ENCODE results near the gene LGALS4.
"Not testable (repeated sequence)": the region's sequence is repeated elsewhere in the genome, so short reads cannot be mapped to it uniquely, and the experiment has no call there.

Gene LGALS4

DNA sequence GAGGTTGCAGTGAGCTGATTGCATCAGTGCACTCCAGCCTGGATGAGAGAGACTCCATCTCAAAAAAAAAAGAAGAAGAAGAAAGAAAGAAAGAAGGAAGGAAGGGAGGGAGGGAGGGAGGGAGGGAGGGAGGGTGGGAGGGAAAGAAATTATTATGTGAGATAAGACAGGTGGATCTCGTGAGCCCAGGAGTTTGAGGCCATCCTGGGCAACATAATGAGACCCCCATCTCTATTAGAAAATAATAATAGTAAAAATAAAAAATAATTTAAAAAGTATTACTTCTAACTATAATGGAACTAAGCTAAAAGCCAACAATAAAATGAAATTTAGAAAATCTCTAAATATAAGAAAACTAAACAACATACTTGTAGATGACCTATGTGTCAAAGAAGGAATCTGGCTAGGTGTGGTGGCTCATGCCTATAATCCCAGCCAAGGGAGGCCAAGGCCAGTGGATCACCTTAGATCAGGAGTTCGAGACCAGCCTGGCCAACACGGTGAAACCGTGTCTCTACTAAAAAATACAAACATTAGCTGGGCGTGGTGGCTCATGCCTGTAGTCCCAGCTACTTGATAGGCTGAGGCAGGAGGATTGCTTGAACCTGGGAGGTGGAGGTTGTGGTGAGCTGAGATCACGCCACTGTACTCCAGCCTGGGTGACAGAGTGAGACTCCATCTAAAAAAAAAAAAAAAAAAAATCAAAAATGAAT lies 51.8 kb downstream of the LGALS4 start:
- H3K9me3 ChIP-seq (ENCODE audit: control insufficient read depth, low read length): not testable (repeated sequence)

DNA sequence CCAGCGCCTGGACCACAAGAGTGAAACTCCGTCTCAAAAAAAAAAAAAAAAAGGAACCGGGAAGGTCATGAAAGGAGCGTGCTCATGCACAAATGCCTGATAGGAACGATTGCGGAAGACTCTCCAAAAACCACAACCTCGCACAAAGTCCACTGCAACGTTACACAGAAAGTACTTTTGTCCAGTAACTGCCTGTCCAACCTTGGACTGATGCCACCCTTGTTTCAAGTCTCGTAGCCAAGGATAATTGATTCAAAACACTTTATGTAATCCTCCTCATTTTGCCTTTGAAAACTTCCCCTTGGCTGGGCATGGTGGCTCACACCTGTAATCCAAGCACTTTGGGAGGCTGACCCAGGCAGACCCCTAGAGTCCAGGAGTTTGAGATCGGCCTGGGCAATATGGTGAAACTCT lies 53.1 kb downstream of the LGALS4 start:
- no peak overlapping the region for H3K4me3 ChIP-seq (ENCODE audit: low read length)
- no peaks in the 10 kb centered on the region for H3K4me1 ChIP-seq (ENCODE audit: control insufficient read depth, insufficient read depth, low read length)
- H3K36me3 ChIP-seq (ENCODE audit: control insufficient read depth, insufficient read depth, low read length, severe bottlenecking): no peaks in the 10 kb centered on the region
- no peaks in the 10 kb centered on the region for H3K27me3 ChIP-seq (replicated peaks; ENCODE audit: control insufficient read depth, insufficient read depth, low read length)
- DNase-seq (ENCODE audit: low read depth): no peak
- peaks cover 4% of the 10 kb centered on the region for H3K9me3 ChIP-seq (ENCODE audit: control insufficient read depth, low read length)
- no peak overlapping the region for H3K9ac ChIP-seq (ENCODE audit: low read length)

More for the DNA sequence above, 51.8 kb downstream of the LGALS4 start:
- H3K36me3 ChIP-seq (ENCODE audit: control insufficient read depth, insufficient read depth, low read length, severe bottlenecking); H3K27me3 ChIP-seq (replicated peaks; ENCODE audit: control insufficient read depth, insufficient read depth, low read length); H3K4me1 ChIP-seq (ENCODE audit: control insufficient read depth, insufficient read depth, low read length); H3K4me3 ChIP-seq (ENCODE audit: low read length); DNase-seq (ENCODE audit: low read depth); H3K9ac ChIP-seq (ENCODE audit: low read length): not testable (repeated sequence)

DNA sequence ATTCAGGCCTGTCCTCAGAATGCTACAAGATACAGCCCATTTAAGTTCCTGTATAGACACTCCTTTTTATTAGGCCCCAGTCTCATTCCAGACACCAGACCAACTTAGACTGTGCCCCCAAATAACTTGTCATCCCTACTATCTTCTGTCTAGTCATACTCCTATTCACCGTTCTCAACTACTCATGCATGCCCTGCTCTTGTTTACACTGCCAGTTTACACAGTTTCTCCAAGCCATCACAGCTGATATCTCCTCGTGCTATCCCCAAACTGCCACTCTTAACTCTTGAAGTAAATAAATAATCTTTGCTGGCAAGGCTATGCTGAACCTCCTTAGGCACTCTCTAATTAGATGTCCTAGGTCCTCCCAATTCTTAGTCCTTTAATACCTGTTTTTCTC lies 58.5 kb downstream of the LGALS4 start:
- H3K4me1 ChIP-seq (ENCODE audit: control insufficient read depth, insufficient read depth, low read length); H3K36me3 ChIP-seq (ENCODE audit: control insufficient read depth, insufficient read depth, low read length, severe bottlenecking); H3K9me3 ChIP-seq (ENCODE audit: control insufficient read depth, low read length); H3K9ac ChIP-seq (ENCODE audit: low read length); H3K27me3 ChIP-seq (replicated peaks; ENCODE audit: control insufficient read depth, insufficient read depth, low read length); H3K4me3 ChIP-seq (ENCODE audit: low read length); DNase-seq (ENCODE audit: low read depth): not testable (repeated sequence)

- H3K4me1 ChIP-seq (ENCODE audit: control insufficient read depth, insufficient read depth, low read length); H3K36me3 ChIP-seq (ENCODE audit: control insufficient read depth, insufficient read depth, low read length, severe bottlenecking); H3K9ac ChIP-seq (ENCODE audit: low read length); H3K9me3 ChIP-seq (ENCODE audit: control insufficient read depth, low read length); H3K4me3 ChIP-seq (ENCODE audit: low read length); DNase-seq (ENCODE audit: low read depth); H3K27me3 ChIP-seq (replicated peaks; ENCODE audit: control insufficient read depth, insufficient read depth, low read length): not testable (repeated sequence)
These were observed 59.0 kb downstream of the LGALS4 start for GRCh38 chr19:38753783-38754182.
